HTR-8/SVneo (cell line): ENCODE results near the gene CDH6.

ENCODE experiments used
- DNase-seq: peaks from one replicate; pipeline ENCODE4 v3.0.0; 2011; ENCODE audit warnings: low spot score, mixed read lengths; ENCODE audit not compliant: insufficient read length
- FAIRE-seq: peaks from 2 replicates; lab custom pipeline; 2011; peaks lifted over from hg19 to GRCh38; lab: Jason Lieb, UNC

CDH6 gene

GRCh38 chr5:31301833-31302232 lies 108.3 kb downstream of the CDH6 start:
- FAIRE-seq (no peak), DNase-seq (no peak)

DNA sequence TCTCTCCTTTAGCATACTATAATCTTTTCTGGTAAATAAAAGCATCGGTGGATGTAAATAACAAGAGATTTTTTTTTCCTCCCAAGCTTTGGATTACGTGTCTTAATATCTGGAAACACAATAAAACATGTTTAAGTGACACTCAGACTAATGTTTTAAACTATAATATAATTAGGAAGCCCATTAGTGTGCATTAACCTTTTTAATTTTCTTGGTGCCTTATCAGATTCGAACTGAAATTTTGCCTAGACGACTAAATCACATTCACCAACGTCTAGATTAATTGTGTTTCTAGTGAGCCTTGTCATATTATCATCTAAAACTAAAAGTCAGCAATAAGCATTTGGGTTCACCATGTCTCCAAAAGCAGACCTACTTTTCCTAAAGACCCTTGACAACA lies 110.2 kb downstream of the CDH6 start:
- FAIRE-seq: no peak
- DNase-seq: no peak

- no peak for DNase-seq
- peak; percentile 91 for FAIRE-seq
Observed at GRCh38 chr5:31317665-31318064, 124.2 kb downstream of the CDH6 start.

DNA sequence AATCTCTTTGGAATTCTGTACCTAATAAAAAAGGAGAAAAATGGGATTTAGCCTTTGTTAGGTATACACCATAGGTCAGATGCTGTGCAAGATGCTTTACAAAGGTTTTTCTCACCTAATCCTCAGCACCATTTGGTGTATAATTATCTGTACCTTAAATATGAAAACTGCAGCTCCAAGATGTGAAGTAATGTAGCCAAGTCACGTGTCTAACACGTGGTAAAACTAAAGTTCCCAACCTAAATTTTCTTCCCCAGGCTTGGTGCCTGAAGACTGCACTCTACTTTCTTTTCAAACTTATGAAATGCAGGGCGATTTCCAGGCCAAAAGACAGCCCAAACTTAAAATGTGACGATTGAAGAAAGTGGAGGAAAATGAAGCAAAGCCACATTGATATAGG lies 125.8 kb downstream of the CDH6 start:
- DNase-seq: no peak
- FAIRE-seq: no peak

DNA sequence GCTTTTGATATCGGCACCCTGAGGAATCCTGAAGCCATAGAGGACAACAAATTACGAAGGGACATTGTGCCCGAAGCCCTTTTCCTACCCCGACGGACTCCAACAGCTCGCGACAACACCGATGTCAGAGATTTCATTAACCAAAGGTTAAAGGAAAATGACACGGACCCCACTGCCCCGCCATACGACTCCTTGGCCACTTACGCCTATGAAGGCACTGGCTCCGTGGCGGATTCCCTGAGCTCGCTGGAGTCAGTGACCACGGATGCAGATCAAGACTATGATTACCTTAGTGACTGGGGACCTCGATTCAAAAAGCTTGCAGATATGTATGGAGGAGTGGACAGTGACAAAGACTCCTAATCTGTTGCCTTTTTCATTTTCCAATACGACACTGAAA lies 129.5 kb downstream of the CDH6 start:
- DNase-seq (no peak), FAIRE-seq (no peak)

DNA sequence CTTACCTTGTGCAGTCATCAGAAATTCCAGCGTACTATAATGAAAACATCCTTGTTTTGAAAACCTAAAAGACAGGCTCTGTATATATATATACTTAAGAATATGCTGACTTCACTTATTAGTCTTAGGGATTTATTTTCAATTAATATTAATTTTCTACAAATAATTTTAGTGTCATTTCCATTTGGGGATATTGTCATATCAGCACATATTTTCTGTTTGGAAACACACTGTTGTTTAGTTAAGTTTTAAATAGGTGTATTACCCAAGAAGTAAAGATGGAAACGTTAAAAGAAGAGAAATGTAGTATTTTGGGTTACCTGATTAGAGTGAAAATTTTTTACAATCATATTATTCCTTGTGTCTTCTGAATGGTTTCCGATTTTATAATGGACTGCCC lies 131.4 kb downstream of the CDH6 start:
- DNase-seq (no peak), FAIRE-seq (no peak)

DNA sequence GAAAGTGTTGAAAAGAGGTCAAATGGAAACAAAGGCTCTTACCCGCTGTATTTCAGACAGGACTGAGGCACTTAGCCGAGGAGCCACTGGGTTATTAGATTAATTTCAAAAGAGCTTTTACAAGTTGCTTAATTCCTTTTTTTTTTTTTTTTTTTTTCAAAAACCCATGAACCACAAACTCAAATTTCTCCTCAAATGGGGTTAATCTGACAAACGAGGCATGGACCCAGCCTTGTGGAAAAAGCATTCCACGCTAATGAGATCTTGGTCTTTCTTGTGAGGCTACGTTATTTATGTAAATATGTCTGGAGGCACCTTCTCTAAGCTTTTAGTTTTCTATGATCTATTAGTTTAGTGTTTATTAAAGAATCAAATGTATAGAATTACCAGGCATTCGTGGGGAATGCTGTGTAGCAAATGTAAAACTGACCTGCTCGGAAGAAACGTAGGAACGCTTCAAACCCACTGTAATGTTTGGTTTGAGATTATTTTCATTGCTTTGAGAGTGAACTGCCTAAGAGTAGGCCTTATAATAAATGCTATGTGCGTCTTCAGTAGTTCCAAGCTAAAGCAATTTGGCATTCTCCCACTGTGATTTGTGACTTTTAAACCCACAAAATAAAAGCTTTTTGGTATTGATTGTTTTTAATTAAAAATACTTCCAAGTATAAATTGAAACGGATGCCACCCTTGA lies 134.7 kb downstream of the CDH6 start:
- DNase-seq (no peak), FAIRE-seq (no peak)

GRCh38 chr5:31329715-31330114 lies 136.2 kb downstream of the CDH6 start:
- DNase-seq: peak; percentile 22

GRCh38 chr5:31332160-31332559 lies 138.7 kb downstream of the CDH6 start:
- DNase-seq (no peak), FAIRE-seq (no peak)

More at GRCh38 chr5:31329715-31330114, 136.2 kb downstream of the CDH6 start:
- FAIRE-seq: peak; percentile 46

DNA sequence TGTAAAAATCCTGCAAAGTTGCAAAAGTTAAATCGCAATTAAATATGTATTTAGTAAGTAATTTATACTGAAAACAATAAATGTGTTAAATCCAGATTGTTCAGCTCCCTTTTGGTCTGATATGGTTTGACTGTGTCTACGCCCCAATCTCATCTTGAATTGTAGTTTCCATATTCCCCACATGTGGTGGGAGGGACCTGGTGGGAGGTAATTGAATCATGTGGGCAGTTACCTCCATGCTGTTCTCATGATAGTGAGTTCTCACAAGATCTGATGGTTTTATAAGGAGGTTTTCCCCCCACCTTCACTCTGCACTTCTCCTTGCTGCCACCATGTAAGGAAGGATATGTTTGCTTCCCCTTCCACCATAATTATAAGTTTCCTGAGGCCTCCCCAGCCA lies 140.0 kb downstream of the CDH6 start:
- no peak for FAIRE-seq
- DNase-seq: no peak

- no peak for FAIRE-seq
- DNase-seq: no peak
Observed at GRCh38 chr5:31334061-31334860, 140.8 kb downstream of the CDH6 start.

- DNase-seq (no peak), FAIRE-seq (no peak)
Observed at GRCh38 chr5:31335456-31335855, 142.0 kb downstream of the CDH6 start.

DNA sequence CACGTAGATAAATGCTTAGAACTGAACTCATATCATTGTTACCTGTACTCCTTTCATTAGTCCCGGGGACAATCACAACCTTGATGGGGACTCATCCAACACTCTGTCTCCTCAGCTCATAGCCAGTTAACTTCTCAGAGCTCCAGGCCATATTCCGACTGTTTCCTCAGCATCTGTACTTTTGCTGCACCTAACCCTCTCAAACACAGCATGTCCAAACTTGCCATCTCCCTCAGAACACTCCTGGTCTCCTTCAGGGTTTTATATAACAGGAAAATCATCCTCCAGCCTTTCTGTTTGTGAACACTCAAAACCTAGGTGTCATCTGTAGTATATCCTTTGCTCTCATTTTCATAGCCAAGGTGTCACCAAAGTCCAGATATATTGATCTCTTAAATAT lies 150.5 kb downstream of the CDH6 start:
- DNase-seq (no peak), FAIRE-seq (peak; percentile 13)

DNA sequence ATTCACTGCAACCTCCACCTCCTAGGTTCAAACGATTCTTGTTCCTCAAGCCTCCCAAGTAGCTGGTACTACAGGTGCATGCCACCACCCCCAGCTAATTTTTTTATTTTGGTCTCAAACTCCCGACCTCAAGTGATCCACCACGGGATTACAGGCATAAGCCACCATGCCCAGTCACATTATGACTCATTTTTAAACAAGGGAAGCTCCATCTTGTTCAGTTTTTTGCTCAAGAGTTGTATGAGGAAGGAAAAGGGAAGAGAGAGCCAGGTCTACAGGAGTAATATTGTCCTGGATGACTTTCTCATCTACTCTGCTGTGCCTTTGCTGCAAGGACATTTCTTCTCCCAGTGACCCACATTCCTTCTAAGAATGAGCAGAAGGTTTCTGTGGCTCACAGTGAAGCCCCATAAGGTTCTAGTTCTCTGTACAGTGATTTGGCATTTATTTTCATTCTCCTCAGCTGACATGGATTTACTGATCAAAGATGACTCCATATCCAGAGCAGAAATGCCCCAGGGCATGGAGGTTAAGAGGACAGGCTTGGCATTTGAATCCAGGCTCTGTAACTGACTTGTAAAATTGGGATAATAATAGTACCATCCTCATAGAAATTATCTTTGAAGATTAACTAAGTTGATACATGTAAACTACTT lies 153.5 kb downstream of the CDH6 start:
- FAIRE-seq: no peak

GRCh38 chr5:31347552-31347905 lies 154.0 kb downstream of the CDH6 start:
- FAIRE-seq (peak; percentile 69), DNase-seq (no peak)

More for the DNA sequence above, 153.5 kb downstream of the CDH6 start:
- DNase-seq: no peak

DNA sequence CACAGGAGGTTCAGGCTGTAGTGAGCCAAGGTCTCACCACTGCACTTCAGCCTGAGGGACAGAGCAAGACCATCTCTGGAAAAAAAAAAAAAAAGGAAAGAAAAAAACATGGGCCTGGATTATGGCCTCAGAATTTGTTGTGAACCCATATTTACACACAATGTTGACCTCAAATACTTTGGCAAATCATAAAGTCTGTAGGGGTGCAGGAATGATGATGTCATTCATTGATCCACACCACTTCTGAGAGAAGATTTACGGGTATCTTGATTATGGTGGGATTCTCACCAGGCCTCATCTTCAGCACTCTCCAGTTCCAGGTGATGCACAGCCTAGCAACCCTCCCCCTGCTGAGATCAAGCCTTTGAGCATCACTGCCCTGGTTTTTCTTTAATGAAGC lies 156.9 kb downstream of the CDH6 start:
- DNase-seq (no peak), FAIRE-seq (peak; percentile 16)

DNA sequence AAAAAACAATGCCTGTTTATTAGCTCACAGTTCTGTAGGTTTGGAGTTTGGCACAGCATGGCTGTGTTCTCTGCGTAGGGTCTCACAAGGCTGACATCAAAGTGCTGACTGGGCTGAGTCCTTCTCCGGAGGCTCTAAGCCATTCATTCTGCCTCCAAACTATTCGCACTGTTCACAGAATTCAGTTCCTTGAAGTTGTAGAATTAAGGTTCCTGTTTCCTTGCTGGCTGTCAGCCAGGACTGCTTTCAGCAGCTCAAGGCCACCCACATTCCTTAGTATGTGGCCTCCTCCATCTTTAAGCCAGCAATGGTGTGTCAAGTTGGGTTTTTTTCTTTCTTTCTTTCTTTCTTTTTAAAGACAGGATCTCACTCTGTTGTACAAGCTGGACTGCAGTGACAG lies 161.9 kb downstream of the CDH6 start:
- FAIRE-seq (peak; percentile 69), DNase-seq (no peak)

GRCh38 chr5:31357038-31357437 lies 163.6 kb downstream of the CDH6 start:
- FAIRE-seq (peak; percentile 80), DNase-seq (no peak)

- no peak for FAIRE-seq
- DNase-seq: no peak
Observed at GRCh38 chr5:31359839-31360238, 166.4 kb downstream of the CDH6 start.

DNA sequence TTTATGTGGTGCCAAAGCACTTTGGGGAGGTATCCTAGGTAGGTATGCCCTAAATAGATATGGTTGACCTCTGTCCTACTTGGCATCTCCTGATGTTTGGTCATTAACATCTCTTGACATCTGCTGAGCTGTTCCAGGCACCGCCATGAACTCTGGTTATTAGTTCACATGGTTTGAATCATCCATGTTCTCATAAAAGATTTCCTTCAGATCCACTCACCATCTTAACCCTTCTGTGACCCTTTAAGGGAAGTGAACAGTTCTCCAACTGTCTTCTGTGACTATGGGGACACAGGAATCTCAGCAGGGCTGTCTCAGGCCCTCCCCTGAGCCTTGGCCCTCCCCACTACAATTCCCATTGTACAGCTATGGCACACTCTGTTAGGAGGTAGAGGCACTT lies 167.7 kb downstream of the CDH6 start:
- FAIRE-seq: no peak
- no peak for DNase-seq
